Measurements from ENCODE around the gene PARD3.

- no peak for TF ChIP-seq CTCF (IDR thresholded peaks at IDR 0.05)
- no peak for TF ChIP-seq POLR2A (IDR thresholded peaks at IDR 0.05)
- TF ChIP-seq POLR2AphosphoS5 (IDR thresholded peaks at IDR 0.05): no peak
Observed at GRCh38 chr10:34697351-34698247, 117.5 kb downstream of the PARD3 start.
